Activated CD4-positive, alpha-beta T cell treated with anti-CD3 and anti-CD28 coated beads for 1 hour (primary cell): Measurements from ENCODE around the gene CST3.
"Not testable (repeated sequence)": the region's sequence is repeated elsewhere in the genome, so short reads cannot be mapped to it uniquely, and the experiment has no call there.

Source experiments
- DNase-seq: peaks from one replicate; pipeline ENCODE4 v3.0.0-alpha.2; 2020

CST3 gene

GRCh38 chr20:23637282-23638221, at the start of gene CST3:
Gene CST3, minus strand, starts transcription at chr20:23637955. Its CDS starts 93 bp downstream, at chr20:23637862.
- DNase-seq: no peak

- DNase-seq: no peak
Measured at GRCh38 chr20:23686046-23686750, 48.4 kb upstream of the CST3 start.

GRCh38 chr20:23685529-23685896, 47.8 kb upstream of the CST3 start:
- DNase-seq: not testable (repeated sequence)

GRCh38 chr20:23684261-23684660, 46.5 kb upstream of the CST3 start:
- DNase-seq: no peak

GRCh38 chr20:23683807-23684206, 46.1 kb upstream of the CST3 start:
- no peak for DNase-seq

- DNase-seq: no peak
Measured at GRCh38 chr20:23683281-23683680, 45.5 kb upstream of the CST3 start.

GRCh38 chr20:23680146-23680545, 42.4 kb upstream of the CST3 start:
- DNase-seq: no peak

GRCh38 chr20:23679133-23680092, 41.7 kb upstream of the CST3 start:
- DNase-seq: no peak

GRCh38 chr20:23673209-23673608, 35.5 kb upstream of the CST3 start:
- no peak for DNase-seq

GRCh38 chr20:23672158-23672557, 34.4 kb upstream of the CST3 start:
- DNase-seq: no peak

GRCh38 chr20:23671479-23671878, 33.7 kb upstream of the CST3 start:
- DNase-seq: no peak

- no peak for DNase-seq
Measured at GRCh38 chr20:23670361-23670760, 32.6 kb upstream of the CST3 start.

GRCh38 chr20:23669866-23670265, 32.1 kb upstream of the CST3 start:
- no peak for DNase-seq

- DNase-seq: no peak
Measured at GRCh38 chr20:23669327-23669726, 31.6 kb upstream of the CST3 start.

- DNase-seq: no peak
Measured at GRCh38 chr20:23668477-23668951, 30.8 kb upstream of the CST3 start.

- DNase-seq: no peak
Measured at GRCh38 chr20:23667666-23668065, 29.9 kb upstream of the CST3 start.

- no peak for DNase-seq
Measured at GRCh38 chr20:23666698-23667097, 28.9 kb upstream of the CST3 start.

GRCh38 chr20:23666189-23666588, 28.4 kb upstream of the CST3 start:
- no peak for DNase-seq

GRCh38 chr20:23664954-23665353, 27.2 kb upstream of the CST3 start:
- no peak for DNase-seq

- DNase-seq: not testable (repeated sequence)
Measured at GRCh38 chr20:23664046-23664445, 26.3 kb upstream of the CST3 start.

- DNase-seq: no peak
Measured at GRCh38 chr20:23663180-23663579, 25.4 kb upstream of the CST3 start.

GRCh38 chr20:23662276-23662870, 24.6 kb upstream of the CST3 start:
- DNase-seq: no peak
